GM20000 (cell line): ENCODE data around the gene TTLL10.

Source experiments
- DNase-seq: peaks from one replicate; pipeline ENCODE4 v3.0.0; 2012; ENCODE audit warnings: low spot score
- TF ChIP-seq, protein P1 (sequence below): IDR thresholded peaks from 2 replicates; pipeline ENCODE4 v1.5.1; 2012; ENCODE audit warnings: mild to moderate bottlenecking, control low read depth; ENCODE audit errors: extremely low read depth, missing control alignments

The TTLL10 gene

DNA sequence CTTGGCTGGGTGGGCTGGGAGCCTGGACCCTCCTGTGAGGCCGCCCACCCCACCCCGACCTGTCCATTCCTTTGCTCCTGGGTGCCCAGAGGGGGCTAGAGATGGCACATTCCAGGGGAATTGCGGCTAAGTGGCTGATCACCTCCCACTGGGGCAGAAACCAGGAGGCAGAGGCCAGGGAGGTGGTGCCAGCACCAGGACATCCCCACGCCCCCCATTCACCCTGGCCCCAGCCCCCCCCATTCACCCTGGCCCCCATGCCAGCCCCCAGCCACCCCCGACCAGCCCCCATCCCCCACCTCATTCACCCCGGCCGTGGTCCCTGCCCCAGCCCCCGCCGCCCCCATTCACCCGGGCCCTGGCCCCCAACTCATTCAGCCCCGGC lies 66.7 kb downstream of the TTLL10 start:
- TF ChIP-seq, protein P1, sequence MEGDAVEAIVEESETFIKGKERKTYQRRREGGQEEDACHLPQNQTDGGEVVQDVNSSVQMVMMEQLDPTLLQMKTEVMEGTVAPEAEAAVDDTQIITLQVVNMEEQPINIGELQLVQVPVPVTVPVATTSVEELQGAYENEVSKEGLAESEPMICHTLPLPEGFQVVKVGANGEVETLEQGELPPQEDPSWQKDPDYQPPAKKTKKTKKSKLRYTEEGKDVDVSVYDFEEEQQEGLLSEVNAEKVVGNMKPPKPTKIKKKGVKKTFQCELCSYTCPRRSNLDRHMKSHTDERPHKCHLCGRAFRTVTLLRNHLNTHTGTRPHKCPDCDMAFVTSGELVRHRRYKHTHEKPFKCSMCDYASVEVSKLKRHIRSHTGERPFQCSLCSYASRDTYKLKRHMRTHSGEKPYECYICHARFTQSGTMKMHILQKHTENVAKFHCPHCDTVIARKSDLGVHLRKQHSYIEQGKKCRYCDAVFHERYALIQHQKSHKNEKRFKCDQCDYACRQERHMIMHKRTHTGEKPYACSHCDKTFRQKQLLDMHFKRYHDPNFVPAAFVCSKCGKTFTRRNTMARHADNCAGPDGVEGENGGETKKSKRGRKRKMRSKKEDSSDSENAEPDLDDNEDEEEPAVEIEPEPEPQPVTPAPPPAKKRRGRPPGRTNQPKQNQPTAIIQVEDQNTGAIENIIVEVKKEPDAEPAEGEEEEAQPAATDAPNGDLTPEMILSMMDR = no peak
- no peak for DNase-seq

DNA sequence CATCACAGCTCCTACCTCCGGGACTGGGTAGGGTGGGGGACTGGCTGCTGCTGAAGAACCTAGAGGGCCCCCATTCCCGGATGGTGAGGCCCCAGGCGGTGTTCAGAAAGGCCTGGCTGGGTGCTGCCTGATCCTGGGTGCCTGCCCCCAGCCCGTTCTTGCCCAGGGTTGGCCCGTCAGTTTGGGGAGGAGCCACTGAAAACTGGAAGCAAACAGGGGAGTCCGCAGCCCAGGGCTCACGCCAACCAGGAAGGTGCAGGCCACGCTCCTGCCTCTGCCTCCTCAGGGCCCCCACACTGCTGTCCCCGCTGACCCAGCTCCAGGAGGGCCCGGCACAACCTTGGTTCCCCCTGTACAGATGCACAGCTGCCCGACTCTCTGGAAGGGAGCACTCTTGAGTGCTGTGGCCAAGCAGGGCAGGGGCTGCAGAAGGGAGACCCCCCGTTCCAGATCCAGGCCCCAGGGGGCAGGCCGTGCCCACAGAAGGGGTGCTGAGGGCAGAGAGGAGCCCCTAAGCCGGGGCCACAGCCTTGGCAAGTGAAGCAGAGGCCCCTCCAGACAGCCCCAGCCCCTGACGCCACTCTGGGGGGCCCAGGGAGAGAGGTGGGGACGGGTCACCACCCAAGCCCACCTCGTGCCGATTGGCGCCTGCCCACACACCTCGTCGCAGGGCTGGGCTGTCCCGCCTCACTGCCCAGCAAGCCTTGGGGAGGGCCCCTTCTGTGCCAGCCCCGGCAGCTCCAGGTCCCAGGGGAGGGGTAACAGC lies 67.3 kb downstream of the TTLL10 start:
- TF ChIP-seq, protein P1 = no peak
- no peak for DNase-seq

DNA sequence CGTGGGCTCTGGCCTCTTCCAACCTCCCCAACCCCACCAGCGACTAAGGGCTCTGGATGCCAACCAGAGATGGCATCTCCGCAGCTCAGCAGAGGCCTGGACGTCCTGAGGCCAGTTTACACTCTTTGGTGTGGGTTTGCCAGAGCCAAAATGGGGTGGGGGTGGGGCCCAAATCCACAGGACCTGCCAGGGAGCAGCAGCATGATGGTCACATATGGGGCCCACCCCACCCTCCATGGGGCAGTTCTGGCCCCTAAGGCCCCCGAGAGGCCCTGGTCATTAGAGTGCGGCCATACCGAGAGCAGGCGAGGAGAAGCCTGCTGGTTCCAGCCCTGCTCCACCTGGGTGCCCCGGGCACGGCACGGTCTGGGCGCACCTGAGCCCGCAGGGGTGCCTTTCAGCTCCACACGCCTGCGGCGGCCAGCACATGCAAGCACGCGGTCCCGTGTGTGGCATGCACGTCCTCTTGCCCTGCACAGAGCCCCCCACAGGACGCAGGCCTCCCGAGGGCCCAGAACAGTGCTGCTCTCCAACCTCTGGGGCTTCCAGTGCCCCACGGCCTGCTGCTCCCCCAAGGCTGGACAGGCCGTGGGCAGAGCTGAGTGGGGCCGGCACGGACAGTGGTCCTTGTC lies 68.0 kb downstream of the TTLL10 start:
- TF ChIP-seq, protein P1 = no peak
- DNase-seq = no peak

DNA sequence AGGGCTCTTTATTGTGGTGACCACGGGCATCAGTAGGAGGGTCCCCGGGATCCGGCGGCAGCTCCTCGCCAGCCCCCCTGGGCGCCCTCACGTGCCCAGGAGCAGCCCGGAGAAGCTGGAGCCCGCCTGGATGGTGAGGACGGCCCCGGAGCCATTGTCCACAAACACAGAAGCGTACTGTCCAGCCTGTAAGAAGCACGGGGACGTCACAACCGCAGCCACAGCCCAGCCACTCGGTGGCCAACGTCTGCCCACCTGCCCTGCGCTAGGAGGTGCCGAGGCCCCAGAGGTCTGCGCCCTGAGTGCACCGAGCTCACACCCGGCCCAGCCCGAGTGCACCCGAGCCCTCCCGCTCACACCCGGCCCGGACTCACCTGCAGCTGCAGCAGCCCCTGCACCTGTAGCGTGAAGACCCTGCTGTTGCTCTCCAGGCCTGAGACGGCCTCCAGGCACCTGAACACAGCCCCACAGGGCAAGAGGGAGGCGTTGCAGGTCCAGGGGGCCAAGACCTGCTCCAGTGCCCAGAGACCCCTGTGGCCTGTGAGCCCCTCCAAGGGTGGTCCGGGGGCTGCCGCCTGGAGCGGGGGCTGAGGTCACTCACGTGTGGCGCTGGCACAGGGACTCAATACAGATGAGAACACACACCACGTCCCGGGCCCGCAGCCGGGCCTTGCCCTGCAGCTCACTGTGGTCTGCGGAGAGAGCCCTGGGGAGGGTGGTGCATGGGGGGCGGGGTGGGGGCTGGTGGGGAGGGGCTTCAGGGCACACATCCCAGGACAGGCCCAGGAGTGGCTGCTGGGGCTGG lies 69.0 kb downstream of the TTLL10 start:
- TF ChIP-seq, protein P1 = no peak
- no peak for DNase-seq

DNA sequence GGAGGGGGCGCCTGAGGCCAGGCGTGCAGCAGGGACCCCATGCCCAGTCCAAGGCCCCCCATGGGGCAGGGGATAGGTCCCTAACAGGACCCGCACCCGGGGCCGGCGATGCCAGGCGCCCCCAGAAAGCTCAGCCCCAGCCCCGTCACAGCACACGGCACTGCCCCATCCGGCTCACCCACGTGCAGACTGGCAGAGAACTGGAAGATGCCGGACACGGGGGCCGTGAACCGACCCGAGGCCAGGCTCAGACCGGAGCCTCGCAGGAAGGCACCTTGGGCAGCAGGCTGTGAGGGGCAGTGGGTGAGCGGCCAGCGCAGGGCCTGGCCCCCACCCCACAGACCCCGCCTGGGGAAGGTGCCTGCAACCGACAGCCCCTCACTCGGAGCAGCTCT lies 69.6 kb downstream of the TTLL10 start:
- DNase-seq = no peak
- TF ChIP-seq, protein P1 = no peak

DNA sequence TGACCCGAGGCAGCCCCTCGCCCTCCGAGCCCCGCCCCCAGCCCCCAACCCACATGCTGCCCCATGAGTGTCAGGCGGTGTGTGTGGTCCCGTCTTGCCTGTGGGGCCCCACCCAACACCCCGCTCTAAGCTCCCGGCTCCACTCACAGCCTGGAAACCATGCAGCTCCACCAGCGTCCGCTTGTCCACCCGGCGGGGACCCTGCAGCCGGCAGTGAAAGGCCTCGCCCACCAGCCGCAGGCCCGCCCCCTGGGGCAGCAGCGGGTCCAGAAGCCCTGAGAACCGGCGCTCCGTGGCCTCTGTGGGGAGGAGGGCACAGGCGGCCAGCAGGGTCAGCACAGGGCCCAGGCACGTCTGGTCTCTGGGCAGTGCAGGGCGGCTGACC lies 70.1 kb downstream of the TTLL10 start:
- DNase-seq = no peak
- TF ChIP-seq, protein P1 = no peak

DNA sequence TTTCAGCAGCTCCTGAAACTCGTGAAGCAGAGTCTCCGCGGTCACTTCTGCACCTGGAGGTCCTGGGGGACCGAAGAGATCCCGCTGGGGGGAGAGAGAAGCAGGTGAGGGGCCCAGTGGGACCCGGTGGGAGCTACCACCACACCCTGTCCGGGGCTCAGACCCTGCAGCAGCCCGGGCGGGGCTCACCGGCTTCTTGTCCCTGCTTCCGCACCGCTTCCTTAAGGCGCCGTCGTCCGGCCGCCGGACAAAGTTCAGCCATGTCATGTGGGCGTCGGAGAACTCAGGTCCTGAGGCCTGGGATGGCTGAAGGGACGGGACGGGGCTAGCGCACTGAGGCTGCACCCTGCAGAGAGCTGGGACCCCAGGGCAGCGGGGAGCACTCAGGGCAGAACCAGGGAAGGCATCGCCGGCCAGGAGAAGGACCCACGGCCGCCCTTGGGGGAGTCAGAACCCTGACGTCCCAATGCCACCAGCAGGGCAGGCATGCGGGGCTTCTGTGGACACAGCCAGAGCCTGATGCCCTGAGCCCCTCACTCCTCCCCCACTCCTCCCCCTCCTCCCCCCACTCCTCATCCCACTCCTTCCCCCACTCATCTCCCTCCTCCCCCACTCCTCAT lies 70.6 kb downstream of the TTLL10 start:
- TF ChIP-seq, protein P1 = no peak
- DNase-seq = no peak
